CD4-positive, alpha-beta T cell treated with Interleukin-21 for 1 hour (primary cell): ENCODE data around the gene CAPN12.

Source experiments
- DNase-seq: peaks from one replicate; pipeline ENCODE4 v3.0.0-alpha.2; 2020

Gene CAPN12

DNA sequence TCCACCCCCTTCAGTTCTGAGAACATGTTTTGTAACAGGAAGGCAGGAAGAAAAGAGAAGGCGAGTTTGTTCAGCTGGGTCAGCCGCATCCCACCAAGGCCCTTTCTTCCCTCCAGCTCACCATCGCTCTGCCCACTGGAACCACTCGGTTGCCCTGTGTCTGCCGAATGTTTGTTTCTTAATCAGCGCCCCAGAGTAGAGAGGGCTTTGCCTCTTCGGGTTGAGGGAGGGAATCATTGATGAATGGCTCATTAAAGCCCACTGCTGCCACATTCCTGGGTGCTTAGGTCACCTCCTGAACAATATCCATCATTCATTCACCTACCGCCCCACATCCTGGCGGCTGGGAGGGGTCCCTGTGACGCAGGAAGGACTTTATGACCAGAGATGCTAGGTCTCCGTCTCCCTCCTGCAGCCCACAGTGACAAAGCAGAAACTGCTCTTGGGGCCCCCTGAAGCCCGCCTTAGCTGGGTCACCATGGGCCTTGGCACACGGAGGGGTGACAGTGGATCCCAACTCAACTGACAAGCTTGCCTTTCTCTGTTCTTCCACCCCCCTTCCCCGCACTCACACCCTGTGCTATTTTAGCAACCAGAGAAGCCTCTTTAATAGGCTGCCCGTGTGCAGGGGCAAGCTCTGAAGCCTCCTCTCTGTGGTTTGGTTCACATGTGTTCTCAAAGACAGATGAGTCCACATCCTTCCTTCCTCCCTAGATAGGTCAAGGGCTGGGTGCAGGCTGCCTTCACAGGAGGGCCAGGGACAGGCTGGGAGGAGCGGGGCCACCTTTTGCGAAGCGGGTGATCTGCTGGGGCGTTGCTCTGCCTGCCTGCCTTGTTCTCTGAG, 50.7 kb downstream of the CAPN12 start:
- peak; percentile 73 for DNase-seq

DNA sequence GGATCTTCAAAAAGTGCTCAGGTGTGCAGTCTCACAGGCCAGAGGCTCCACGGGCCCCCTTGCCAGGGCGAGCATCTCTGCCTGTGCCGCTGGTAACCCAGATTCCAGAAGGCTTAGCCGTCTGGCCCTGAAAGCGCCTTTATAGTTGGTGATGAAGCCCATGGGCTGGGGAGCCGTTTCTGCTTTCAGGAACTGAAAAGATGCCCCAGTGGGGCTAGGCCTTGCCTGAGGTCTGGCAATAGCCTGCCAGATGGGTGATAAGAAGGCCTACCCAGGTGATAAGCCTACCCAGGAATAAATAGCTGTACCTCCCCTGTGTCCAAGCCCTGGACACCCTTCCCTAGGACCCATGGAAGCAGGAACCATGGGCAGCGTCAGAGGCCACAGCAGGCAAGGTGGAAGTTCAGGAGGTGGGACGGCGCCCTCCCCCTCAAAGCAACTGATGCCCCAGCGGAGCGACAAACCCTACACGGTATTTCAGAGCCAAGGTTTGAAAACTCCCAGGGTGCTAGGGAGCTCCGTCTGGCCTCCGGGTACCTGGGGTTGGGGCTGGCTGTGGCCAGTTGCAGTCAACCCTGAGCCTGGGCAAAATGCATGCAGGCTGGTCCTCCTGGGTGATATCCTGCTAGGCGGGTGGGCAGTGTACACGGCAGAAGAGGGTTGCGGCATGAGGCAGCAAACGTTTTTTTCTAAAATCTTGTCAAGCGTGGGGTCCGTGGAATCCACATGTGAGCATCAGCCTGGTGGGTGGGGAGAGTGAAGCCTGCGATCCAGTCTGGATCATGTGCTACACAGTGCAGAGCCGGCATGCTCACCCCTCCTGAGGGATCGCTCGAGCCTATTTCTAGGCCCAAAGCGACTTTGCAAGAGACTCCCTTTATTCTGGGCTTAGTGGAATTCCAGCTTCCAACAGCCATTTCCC, 51.6 kb downstream of the CAPN12 start:
- no peak for DNase-seq

DNA sequence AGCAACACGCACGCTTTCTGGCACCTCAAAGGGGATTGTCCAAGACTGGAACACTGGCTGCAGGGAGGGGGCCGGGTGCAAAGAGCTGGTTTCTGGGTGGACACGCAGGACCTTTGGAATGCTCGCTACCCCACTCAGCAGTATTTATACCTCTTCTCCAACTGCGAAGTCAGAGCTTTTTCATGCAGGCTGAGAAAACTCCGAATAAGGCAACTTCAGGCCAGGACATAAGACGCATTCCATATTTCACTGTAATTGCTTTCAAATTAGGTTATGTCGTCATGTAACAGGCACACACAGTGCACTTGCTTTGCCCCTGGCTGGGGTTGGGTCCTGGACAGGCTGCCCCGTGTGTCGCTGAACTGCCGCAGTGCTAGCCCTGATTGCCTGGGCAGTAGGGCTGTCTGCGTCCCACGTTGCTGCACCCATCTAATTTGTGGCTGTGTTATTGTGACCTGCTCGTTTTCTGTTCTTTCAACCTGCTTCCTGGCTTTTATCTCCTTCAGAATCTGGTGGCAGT, 52.3 kb downstream of the CAPN12 start:
- DNase-seq, result no peak

DNA sequence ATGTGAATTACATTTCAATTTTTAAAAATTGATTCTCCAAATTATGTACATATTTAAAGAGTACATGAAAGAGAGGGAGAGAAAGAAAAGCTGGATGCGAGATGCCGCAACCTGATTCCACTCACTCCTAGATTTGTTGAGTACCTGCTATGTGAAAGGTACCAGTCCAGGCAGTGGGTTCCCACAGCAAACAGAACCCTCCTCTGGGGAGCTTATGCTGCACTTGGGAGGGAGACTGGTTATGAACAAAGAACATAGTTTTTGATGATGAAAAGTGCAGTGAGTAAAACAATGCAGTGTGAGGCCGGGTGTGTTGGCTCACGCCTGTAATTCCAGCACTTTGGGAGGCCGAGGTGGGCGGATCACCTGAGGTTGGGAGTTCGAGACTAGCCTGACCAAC, 53.4 kb downstream of the CAPN12 start:
- no peak for DNase-seq

DNA sequence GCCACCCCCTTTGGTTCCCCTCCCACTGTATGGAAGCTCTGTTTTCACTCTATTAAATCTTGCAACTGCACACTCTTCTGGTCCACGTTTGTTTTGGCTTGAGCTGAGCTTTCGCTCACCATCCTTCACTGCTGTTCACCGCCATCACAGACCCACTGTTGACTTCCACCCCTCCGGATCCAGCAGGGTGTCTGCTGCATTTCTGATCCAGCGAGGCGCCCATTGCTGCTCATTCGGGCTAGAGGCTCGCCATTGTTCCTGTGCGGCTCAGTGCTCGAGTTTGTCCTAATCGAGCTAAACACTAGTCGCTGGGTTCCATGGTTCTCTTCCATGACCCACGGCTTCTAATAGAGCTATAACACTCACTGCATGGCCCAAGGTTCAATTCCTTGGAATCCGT, 54.1 kb downstream of the CAPN12 start:
- DNase-seq, result no peak

DNA sequence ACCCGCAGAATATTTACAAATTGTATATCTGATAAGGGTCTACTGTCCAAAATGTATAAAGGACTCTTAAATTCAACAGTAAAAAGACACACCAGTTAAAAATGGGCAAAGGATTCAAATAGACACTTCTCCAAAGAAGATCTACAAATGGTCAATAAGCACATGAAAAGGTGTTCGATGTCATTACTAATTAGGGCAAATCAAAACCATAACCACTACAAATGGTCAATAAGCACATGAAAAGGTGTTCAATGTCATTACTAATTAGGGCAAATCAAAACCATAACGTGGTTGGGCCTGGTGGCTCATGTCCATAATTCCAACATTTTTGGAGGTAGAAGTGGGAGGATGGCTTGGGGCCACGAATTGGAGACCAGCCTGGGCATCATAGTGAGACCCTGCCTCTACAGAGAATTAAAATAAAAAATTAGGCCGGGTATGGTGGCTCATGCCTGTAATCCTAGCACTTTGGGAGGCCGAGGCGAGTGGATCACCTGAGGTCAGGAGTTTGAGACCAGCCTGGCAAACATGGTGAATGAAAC, 56.4 kb downstream of the CAPN12 start:
- no peak for DNase-seq

DNA sequence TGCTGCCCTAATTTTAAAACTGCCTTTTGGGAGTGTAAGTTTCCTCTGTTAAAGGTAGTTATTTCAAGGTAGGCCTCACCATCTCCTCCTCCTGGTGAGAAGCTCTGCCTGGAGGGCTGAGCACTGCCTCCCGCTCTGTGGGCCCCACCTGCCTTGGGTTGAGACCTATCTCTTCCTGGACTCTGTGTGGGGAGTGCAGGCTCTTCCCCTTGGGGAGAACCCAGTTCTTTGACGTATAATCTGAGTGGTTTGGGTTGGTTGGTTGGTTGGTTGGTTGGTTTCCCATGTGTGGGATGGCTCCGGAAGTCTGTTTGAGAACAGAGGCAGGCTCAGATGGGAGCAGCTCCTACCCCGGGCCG, 57.8 kb downstream of the CAPN12 start:
- peak; percentile 69 for DNase-seq

DNA sequence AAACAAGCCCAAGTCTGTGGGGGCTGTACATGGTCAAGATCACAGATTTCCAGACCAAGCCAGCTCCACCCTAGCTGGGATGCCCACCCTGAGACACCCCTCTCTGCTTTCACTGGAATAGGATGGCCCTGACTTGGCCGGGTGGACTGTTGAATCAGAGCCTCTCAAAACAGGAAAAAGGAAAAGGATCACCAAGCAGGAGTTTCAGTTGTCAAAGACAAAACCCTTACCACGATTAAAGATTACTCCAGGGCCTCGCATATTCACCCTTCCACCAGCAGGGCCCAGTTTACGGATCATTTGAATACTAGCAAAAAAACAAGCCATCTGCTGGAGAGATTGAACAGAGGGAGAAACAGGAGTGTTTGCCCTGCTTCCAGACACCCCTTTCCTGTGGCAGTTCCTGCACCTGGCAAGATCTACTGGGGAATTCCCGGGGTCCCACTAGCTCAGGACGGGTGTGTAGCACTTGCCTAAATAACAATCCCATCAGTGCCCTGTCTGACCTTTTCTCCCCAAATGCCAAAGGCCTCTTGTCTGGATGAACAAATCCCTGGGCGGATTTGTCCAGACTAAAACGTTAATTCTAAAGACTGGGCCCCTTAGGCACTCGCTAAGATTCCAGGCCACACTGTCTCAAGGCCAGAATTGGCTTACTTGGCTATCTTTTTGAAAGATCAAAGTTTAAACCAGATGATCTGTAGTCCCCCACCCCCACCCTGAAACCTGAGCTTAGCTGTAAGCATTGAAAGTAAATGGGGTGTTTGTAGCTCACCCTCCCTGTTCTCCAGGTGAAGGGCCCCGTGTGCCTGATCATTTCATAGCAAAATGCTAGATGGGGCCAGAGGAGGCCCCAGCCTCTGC, 58.4 kb downstream of the CAPN12 start:
- peak; percentile 37 for DNase-seq

DNA sequence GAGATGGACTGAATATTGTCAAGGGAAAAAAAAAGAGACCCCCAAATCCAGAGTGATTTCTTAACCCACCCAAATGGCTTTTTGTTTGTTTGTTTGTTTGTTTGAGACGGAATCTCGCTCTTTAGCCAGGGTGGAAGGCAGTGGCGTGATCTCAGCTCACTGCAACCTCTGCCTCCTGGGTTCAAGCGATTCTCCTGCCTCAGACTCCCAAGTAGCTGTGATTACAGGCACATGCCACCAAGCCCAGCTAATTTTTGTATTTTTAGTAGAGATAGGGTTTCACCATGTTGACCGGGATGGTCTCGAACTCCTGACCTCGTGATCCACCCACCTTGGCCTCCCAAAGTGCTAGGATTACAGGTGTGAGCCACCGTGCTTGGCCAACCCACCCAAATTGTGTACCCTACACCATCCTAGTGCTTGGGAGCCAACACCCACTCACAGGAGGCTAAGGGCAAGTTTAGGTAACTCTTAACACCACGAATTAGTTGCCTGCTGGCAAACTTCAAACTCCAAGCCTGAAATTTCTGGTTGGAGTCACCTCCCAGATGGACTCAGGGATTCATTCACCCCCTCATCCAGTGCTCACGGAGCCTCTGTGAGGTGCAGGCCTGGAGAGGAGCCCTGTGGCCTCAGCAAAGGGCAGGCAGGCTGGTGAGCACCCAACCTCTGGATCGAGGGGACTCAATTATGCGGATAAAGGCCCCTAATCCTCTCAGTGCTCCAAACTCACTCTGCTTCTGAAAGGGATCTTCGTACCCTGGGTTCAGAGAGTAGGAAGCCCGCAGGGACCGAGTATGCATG, 59.2 kb downstream of the CAPN12 start:
- DNase-seq, result no peak

DNA sequence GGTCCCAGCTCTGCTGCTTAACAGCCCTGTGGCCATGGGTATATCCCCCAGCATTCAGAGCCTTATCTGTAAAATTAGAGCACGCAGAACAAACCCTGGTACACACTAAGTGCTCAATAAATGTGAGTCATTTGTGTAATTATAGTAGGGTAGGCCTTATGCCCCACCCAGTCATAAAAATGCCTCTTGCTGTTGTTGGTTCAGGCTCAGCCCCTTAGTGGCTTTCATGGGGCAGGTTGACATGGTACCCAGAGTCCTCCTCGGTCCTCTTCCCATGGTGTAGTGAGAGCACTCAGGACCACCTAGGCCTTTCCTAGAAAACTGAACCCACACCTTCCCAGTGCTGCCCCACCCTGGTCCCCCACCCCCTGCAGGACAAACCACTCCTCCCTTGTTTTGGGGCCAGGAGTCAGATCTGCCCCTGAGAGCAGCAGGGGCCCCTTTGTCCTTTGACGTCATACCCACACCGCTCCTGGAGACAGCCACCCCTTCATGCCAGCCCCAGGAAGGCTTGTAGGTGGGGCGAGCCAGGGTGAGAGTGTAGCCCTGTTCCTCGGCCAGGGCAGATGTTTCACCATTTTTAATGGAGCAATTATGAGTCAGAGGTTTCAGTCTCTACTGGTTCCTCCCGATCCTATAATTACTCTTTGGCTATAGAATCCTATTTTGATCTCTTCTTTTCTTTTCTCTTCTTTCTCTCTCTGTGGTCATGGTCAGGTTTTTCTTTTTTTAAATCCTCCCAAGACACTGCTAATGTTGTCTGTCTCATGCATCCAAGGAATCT, 60.0 kb downstream of the CAPN12 start:
- peak; percentile 54 for DNase-seq

DNA sequence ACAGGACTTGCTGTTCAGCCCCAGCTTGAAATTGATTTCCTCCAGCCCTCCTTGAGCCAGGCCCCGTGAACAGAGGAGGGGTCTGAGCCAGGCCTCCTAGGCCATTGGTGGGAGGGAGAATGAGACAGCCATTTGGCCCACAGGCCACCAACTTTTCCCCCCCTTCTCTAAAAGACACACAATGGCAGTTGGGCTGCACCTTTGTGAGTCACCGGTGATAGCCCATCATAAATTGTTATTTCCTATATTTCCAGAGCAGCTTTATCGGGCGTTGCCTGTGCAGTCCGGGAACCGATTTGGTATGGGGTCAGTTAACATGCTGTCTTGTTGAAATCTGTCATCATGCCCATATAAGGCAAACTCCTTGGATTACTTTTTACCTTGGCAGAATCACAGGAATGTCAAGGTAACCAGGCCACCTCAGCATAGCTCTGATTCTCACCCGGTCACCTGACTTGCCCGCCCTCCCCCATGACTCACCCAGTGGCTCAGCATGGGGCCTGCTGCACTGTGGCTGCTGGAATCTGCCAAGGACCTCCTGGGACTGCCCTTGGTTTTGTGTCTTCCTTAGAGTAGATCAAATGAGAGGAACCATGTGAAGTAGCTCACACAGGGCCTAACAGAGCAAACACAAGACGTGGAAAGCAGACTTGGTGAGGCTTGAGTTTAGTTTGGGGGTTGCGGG, 60.7 kb downstream of the CAPN12 start:
- DNase-seq, result peak; percentile 67

DNA sequence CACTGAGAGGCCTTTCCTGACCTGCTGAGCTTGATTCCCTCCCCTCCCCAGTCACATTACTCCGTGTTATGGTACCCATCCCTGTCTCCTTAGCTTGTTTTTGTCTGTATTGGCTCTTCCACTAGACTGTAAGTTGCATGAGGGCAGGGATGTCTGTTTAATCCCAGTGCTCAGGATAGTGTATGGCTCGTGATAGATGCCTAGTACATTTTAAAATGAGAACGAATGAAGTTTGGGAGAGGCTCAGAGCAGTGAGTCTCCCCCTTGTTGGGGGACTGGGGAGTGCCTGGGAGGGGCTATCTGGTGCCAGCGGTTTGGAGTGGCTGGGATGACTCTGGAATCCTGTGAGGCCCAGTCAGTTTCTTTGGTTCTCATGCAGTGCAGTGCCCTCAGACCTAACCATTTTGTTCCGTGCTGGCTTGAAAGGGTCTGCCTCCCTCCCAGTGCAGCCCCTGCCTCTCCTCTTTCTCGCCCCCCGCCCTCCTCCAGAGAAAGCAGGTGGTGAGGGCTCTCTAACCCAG, 61.3 kb downstream of the CAPN12 start:
- DNase-seq, result no peak

DNA sequence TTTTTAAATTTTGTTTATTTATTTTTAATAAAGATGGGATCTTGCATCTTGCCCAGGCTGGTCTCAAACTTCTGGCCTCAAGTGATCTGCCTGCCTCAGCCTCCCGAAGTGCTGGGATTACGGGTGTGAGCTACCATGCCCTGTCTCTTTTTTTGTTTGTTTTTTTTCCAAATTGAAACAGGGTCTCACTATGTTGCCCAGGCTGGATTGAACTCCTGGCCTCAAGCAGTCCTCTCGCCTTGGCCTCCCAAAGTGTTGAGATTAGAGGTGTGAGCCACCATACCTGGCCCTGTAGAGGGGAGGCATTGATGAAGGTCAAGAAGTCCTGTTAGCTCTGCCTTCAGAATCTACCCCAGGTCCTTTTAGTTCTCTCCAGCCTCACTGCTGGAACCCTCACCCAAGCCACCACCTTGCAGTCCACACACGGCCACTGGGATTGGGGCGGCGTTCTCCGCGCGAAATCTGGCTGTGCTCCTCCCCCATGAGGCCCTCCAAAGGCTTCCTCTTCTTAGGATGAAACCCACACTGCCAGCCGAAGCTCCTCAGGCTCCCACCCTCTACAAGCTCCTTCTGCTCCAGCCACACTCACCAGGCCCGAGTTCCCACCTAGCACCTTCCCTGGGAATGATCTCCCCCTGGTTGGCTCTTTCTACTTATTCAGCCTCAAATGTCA, 61.9 kb downstream of the CAPN12 start:
- DNase-seq, result no peak
